Measurements from ENCODE around the gene FAM83C. TPM values are rescaled to one million over a fixed set of nuclear protein-coding genes. Genes with fewer than 3 reads are reported as not detected.
"Not testable (repeated sequence)": the region's sequence is repeated elsewhere in the genome, so short reads cannot be mapped to it uniquely, and the experiment has no call there.

FAM83C gene
- total and polyA plus RNA-seq, 2 experiments from 2014 or later: not detected

DNA sequence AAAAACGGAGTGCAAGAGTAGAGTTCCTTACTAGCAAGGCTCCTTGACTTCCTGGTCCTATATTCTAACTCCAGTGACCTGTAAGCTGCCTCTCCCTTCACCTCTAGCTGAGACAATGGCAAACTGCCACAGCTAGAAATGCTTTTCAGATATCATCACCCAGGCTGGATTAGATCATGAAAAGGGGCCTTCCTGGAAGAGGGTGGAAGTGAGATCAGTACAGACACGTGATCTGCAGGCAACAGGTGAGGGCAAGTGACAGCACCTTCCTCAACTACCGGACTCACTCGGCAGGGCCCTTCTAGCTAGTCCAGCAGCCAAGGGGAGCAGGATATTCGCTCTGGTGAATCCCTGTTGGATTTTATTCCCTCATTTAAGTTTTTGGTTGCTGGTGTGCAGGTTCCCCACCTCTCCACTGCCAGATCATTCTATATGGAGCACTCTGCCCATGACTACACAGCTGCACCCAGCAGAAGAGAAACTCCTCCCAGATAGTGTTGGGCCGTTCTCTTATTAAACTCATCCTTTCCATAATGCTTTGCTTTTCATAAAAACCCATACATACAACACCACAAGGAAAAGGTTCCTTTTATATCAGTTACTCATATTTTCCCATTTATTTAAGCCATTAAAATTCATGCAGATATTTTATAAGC is 26.4 kb upstream of the FAM83C start:
- Histone ChIP-seq H2AFZ (no peak overlapping the region), H3K9me2 (replicated peaks; ENCODE audit: insufficient read depth) (no peaks in the 10 kb centered on the region), H3K9me3 (ENCODE audit: low read depth) (no peaks in the 10 kb centered on the region), H3K4me2 (no peak overlapping the region), H3K4me1 (ENCODE audit: insufficient read depth) (peaks cover 38% of the 10 kb centered on the region), H3K36me3 (replicated peaks; ENCODE audit: insufficient read depth, low read depth) (no peaks in the 10 kb centered on the region), H3K4me3 (no peak overlapping the region), H3K27me3 (no peaks in the 10 kb centered on the region), H3K79me2 (no peaks in the 10 kb centered on the region), H4K20me1 (ENCODE audit: insufficient read depth, poor library complexity, severe bottlenecking) (no peaks in the 10 kb centered on the region), H3K27ac (peak overlapping the region; percentile 95)
- WGBS (ENCODE audit: low lambda C conversion rate, missing lambda C conversion rate): 74% methylated on average over 6 of the region's 6 CpGs
- peak; percentile 83 for DNase-seq (ENCODE audit: low spot score)
- TF ChIP-seq, protein P1, sequence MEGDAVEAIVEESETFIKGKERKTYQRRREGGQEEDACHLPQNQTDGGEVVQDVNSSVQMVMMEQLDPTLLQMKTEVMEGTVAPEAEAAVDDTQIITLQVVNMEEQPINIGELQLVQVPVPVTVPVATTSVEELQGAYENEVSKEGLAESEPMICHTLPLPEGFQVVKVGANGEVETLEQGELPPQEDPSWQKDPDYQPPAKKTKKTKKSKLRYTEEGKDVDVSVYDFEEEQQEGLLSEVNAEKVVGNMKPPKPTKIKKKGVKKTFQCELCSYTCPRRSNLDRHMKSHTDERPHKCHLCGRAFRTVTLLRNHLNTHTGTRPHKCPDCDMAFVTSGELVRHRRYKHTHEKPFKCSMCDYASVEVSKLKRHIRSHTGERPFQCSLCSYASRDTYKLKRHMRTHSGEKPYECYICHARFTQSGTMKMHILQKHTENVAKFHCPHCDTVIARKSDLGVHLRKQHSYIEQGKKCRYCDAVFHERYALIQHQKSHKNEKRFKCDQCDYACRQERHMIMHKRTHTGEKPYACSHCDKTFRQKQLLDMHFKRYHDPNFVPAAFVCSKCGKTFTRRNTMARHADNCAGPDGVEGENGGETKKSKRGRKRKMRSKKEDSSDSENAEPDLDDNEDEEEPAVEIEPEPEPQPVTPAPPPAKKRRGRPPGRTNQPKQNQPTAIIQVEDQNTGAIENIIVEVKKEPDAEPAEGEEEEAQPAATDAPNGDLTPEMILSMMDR (IDR thresholded peaks at IDR 0.05; ENCODE audit: poor library complexity): no peak
- TF ChIP-seq EZH2phosphoT487 (IDR thresholded peaks at IDR 0.05; ENCODE audit: low read depth, severe bottlenecking, unreplicated experiment) (no peak), EZH2 (IDR thresholded peaks at IDR 0.05; ENCODE audit: borderline replicate concordance) (no peak)

DNA sequence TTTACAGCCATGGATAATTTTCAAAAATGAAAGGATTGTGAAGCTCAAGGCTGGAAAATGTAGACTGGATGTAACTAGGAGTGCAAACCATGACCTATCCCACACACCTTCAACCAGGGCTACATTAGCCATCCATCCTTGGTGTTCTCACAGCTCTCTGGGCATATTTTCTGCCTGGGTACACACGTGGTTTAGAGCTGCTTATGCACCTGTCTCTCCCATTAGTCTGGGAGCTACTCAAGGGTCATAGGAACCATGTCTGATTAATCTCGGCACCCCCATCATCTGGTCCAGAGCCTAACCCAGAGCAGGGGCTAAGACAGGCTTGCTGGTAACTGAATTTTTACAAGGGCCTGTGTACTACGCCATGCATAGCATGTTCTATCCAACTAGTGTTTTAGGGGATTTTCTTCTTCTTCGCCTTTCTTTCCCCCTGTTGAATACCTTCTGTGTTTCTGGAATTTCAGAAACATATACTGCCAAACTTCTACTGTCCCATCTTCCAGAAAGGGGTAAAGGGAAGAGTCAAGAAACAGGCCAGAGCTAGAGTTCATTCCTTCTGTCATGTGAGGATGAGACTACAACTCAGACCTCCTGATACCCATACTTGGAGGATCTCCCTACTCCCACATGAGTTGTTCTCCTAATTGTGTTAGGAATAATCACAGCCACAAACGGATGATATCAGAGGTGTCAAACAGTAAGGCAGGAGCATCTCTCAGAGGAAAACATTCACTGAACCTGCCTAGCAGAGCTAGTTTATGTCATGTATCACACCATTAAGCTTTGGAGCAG is 25.4 kb upstream of the FAM83C start:
- H3K4me2 ChIP-seq: no peak overlapping the region
- 95% methylated on average over 5 of the region's 5 CpGs for WGBS (ENCODE audit: low lambda C conversion rate, missing lambda C conversion rate)
- TF ChIP-seq EZH2 (IDR thresholded peaks at IDR 0.05; ENCODE audit: borderline replicate concordance): no peak
- no peak for TF ChIP-seq EZH2phosphoT487 (IDR thresholded peaks at IDR 0.05; ENCODE audit: low read depth, severe bottlenecking, unreplicated experiment)
- TF ChIP-seq, protein P1 (IDR thresholded peaks at IDR 0.05; ENCODE audit: poor library complexity): no peak

DNA sequence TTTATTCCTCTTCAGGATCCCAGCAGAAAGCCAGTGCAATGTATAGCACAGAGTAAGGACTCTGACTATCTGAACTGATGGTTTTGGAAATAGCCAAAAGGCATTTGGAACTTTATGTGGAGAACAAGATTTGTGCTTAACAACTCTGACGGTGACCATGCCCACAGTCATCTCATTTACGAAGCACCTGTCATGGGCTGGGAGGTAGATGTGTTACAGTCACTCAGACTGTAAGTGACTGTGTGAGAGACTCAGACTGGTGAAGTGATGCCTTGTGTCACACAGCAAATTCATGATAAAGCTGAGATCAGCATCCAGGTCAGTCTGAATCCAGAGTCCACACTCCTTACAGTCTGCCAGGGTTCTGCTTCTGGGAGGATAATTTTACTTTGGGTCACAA is 23.9 kb upstream of the FAM83C start:
- 89% methylated on average over 2 of the region's 2 CpGs for WGBS (ENCODE audit: low lambda C conversion rate, missing lambda C conversion rate)
- Histone ChIP-seq H3K4me3 (no peak overlapping the region), H3K27me3 (no peaks in the 10 kb centered on the region), H3K36me3 (replicated peaks; ENCODE audit: insufficient read depth, low read depth) (no peaks in the 10 kb centered on the region), H4K20me1 (ENCODE audit: insufficient read depth, poor library complexity, severe bottlenecking) (no peaks in the 10 kb centered on the region), H2AFZ (no peak overlapping the region), H3K9me2 (replicated peaks; ENCODE audit: insufficient read depth) (no peaks in the 10 kb centered on the region), H3K4me2 (no peak overlapping the region), H3K4me1 (ENCODE audit: insufficient read depth) (peaks cover 37% of the 10 kb centered on the region), H3K9me3 (ENCODE audit: low read depth) (no peaks in the 10 kb centered on the region), H3K27ac (peak overlapping the region; percentile 2), H3K79me2 (no peaks in the 10 kb centered on the region)
- DNase-seq (ENCODE audit: low spot score): no peak
- TF ChIP-seq EZH2phosphoT487 (IDR thresholded peaks at IDR 0.05; ENCODE audit: low read depth, severe bottlenecking, unreplicated experiment) (no peak), EZH2 (IDR thresholded peaks at IDR 0.05; ENCODE audit: borderline replicate concordance) (no peak)
- TF ChIP-seq, protein P1 (IDR thresholded peaks at IDR 0.05; ENCODE audit: poor library complexity): no peak

More for the DNA sequence above, 25.4 kb upstream of the FAM83C start:
- Histone ChIP-seq H3K9me2 (replicated peaks; ENCODE audit: insufficient read depth) (no peaks in the 10 kb centered on the region), H3K36me3 (replicated peaks; ENCODE audit: insufficient read depth, low read depth) (no peaks in the 10 kb centered on the region), H3K27ac (peak overlapping the region; percentile 95), H2AFZ (no peak overlapping the region), H4K20me1 (ENCODE audit: insufficient read depth, poor library complexity, severe bottlenecking) (no peaks in the 10 kb centered on the region), H3K9me3 (ENCODE audit: low read depth) (no peaks in the 10 kb centered on the region), H3K79me2 (no peaks in the 10 kb centered on the region), H3K4me3 (no peak overlapping the region), H3K4me1 (ENCODE audit: insufficient read depth) (peaks cover 38% of the 10 kb centered on the region), H3K27me3 (no peaks in the 10 kb centered on the region)
- no peak for DNase-seq (ENCODE audit: low spot score)

DNA sequence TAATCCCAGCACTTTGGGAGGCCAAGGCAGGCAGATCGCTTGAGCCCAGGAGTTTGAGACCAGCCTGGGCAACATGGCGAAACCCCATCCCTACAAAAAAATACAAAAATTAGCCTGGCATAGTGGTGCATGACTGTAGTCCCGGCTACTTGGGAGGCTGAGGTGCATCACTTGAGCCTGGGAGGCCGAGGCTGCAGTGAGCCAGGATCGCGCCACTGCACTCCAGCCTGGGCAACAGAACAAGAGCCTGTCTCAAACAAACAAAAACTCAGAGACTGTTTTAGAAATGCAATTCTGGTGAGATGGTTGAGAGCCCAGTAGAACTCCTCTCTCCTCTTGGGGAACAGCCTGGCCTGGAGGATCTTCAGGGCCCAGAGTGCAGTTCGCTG is 23.4 kb upstream of the FAM83C start:
- not testable (repeated sequence) for DNase-seq (ENCODE audit: low spot score); H3K9me2 ChIP-seq (replicated peaks; ENCODE audit: insufficient read depth); H3K27me3 ChIP-seq; H3K9me3 ChIP-seq (ENCODE audit: low read depth); H3K4me3 ChIP-seq; H2AFZ ChIP-seq; H4K20me1 ChIP-seq (ENCODE audit: insufficient read depth, poor library complexity, severe bottlenecking); H3K4me2 ChIP-seq; H3K79me2 ChIP-seq; H3K36me3 ChIP-seq (replicated peaks; ENCODE audit: insufficient read depth, low read depth); H3K27ac ChIP-seq
- WGBS (ENCODE audit: low lambda C conversion rate, missing lambda C conversion rate): 98% methylated on average over 7 of the region's 7 CpGs
- H3K4me1 ChIP-seq (ENCODE audit: insufficient read depth): peaks cover 33% of the 10 kb centered on the region
